K562 (cell line): ENCODE data around the gene CNTN4. TPM values are rescaled to one million over a fixed set of nuclear protein-coding genes. Genes with fewer than 3 reads are reported as not detected.

Source experiments
- ATAC-seq: fragments of 200-7000 bp; cut with Tn5 transposase; 3 replicates; pipeline ENCODE4 v1.9.1; 2020; ENCODE audit warnings: moderate library complexity
- BruUV-seq: library from RNA; stranded (reverse); fragments of 400-500 nt; replicated peaks from 2 replicates; lab custom pipeline; 2021; lab: Mats Ljungman, UMichigan
- CTCF ChIA-PET: fragments of 300-600 bp; formaldehyde crosslinking; extraction: SDS; loops from one replicate; lab custom pipeline; 2021; ENCODE audit warnings: low intra/inter-chr PET ratio; lab: Yijun Ruan, JAX
- POLR2A ChIA-PET: fragments of 300-600, 350-650 bp; sonication (Branson Sonifier 250); formaldehyde crosslinking; extraction: SDS; loops from one replicate; lab custom pipeline; 2021; ENCODE audit warnings: antibody characterized with exemption, inconsistent platforms; lab: Yijun Ruan, JAX
- DNase-seq, 4 experiments: peaks; one replicate each; pipeline versions ENCODE4 v3.0.0 to v3.0.0-alpha.2; 2011 to 2018; ENCODE audit warnings: low spot score in 3 of 4, mixed read lengths in 3 of 4; ENCODE audit errors: extremely low read depth in 1 of 4
- FAIRE-seq: peaks from 2 replicates; lab custom pipeline; 2011; peaks lifted over from hg19 to GRCh38; lab: Jason Lieb, UNC
- H2AFZ ChIP-seq: 2 replicates; pipeline ENCODE4 v1.6.0; 2011; ENCODE audit warnings: low read depth, low read length, control low read depth, inconsistent platforms
- H3K27ac ChIP-seq: fragments of 200-600 bp; 3 replicates; pipeline ENCODE4 v1.8.0; 2011; ENCODE audit warnings: low read depth, mild to moderate bottlenecking, control low read depth, inconsistent platforms, low read length, moderate library complexity, mixed read lengths; ENCODE audit errors: extremely low read depth
- H3K27me3 ChIP-seq, 2 experiments: fragments of 300-600 bp in 1 of 2; 2 replicates in 1 of 2; 3 replicates in 1 of 2; pipeline versions ENCODE4 v1.6.0 to v1.8.0; 2011; ENCODE audit warnings: inconsistent platforms in 2 of 2, low read length in 2 of 2, mild to moderate bottlenecking in 1 of 2, mixed read lengths in 1 of 2, moderate library complexity in 1 of 2; ENCODE audit not compliant: control insufficient read depth in 2 of 2, insufficient read depth in 2 of 2
- H3K36me3 ChIP-seq: fragments of 300-600 bp; 3 replicates; pipeline ENCODE4 v1.8.0; 2011; ENCODE audit warnings: mild to moderate bottlenecking, low read length, inconsistent platforms; ENCODE audit not compliant: control insufficient read depth, insufficient read depth
- H3K4me1 ChIP-seq, 2 experiments: fragments of 200-600 bp in 1 of 2; replicated peaks in 1 of 2; 2 replicates in 1 of 2; 3 replicates in 1 of 2; pipeline versions ENCODE4 v1.5.1 to v1.8.0; 2011; ENCODE audit warnings: inconsistent platforms in 2 of 2, low read length in 2 of 2, mild to moderate bottlenecking in 1 of 2, mixed read lengths in 1 of 2, moderate library complexity in 1 of 2; ENCODE audit not compliant: control insufficient read depth in 2 of 2, insufficient read depth in 2 of 2
- H3K4me2 ChIP-seq: 2 replicates; pipeline ENCODE4 v1.6.1; 2011; ENCODE audit warnings: low read length, control low read depth, inconsistent platforms, mixed read lengths; ENCODE audit not compliant: insufficient read depth
- H3K4me3 ChIP-seq: fragments of 200-600 bp; sonication (generic), shearing (Covaris generic); 2 replicates; pipeline ENCODE4 v1.5.1; 2016; ENCODE audit warnings: control low read depth, inconsistent platforms
- H3K79me2 ChIP-seq: fragments of 200-600 bp; 3 replicates; pipeline ENCODE4 v1.8.0; 2011; ENCODE audit warnings: low read length, inconsistent platforms; ENCODE audit not compliant: control insufficient read depth, insufficient read depth
- H3K9ac ChIP-seq, 2 experiments: 2 replicates each; pipeline versions ENCODE4 v1.6.0 to v1.6.1; 2011; ENCODE audit warnings: low read depth in 2 of 2, low read length in 2 of 2, control low read depth in 1 of 2, inconsistent platforms in 1 of 2, mild to moderate bottlenecking in 1 of 2, mixed read lengths in 1 of 2; ENCODE audit not compliant: insufficient read depth in 1 of 2
- H3K9me1 ChIP-seq: one replicate; pipeline ENCODE4 v1.6.0; 2011; ENCODE audit warnings: inconsistent platforms, mild to moderate bottlenecking, low read length, moderate library complexity; ENCODE audit not compliant: control insufficient read depth, insufficient read depth
- H3K9me3 ChIP-seq: replicated peaks from 2 replicates; pipeline ENCODE4 v1.5.1; 2011; ENCODE audit warnings: low read depth, low read length, inconsistent platforms; ENCODE audit not compliant: control insufficient read depth, insufficient read depth
- H4K20me1 ChIP-seq: replicated peaks from 2 replicates; pipeline ENCODE4 v1.6.1; 2011; ENCODE audit warnings: low read length, inconsistent platforms, mixed read lengths; ENCODE audit not compliant: control insufficient read depth, insufficient read depth
- KAT8 ChIP-seq: fragments of 450-650 bp; IDR thresholded peaks from 2 replicates; pipeline ENCODE4 v1.6.1; 2016; ENCODE audit warnings: low read depth, mild to moderate bottlenecking
- WGBS: fragments of 100-300 bp; shearing (Covaris generic); methylation state at CpG from one replicate; pipeline ENCODE4 v1.1.6; 2016; ENCODE audit warnings: low coverage, mixed read lengths; ENCODE audit not compliant: insufficient coverage; ENCODE audit errors: missing lambda C conversion rate; 5-methylcytosine and 5-hydroxymethylcytosine counted together
- in situ Hi-C: fragments of 300-500 bp; cut with MboI; formaldehyde crosslinking; loops from 4 replicates; pipeline ENCODE4 v1.15.0; 2018; ENCODE audit warnings: inconsistent platforms, mixed read lengths
- intact Hi-C: fragments of 100-400 bp; cut with micrococcal nuclease; formaldehyde crosslinking; loops from 2 replicates; pipeline ENCODE4 v1.14.2; 2022
- polyA plus RNA-seq, 8 experiments: library from polyadenylated mRNA; depleted of rRNA in 4 of 8; stranded (reverse) in 5 of 8; unstranded in 3 of 8; fragments of >200 nt; fragmentation: Nextera tagmentation in 2 of 8; fragmentation: Illumina TruSeq in 1 of 8; extraction: Ambion mirVana in 2 of 8; extraction: Trizol in 1 of 8; gene quantifications; 2 replicates each; pipeline versions ENCODE4 v1.2.1 to v1.2.3, GENCODE V29; 2011 to 2014; ENCODE audit warnings: inconsistent platforms in 1 of 8, missing spikeins in 1 of 8
- small RNA-seq: library from RNA; depleted of rRNA; stranded (forward); fragments of <200 nt; gene quantifications from one replicate; pipeline ENCODE3, GENCODE V24; 2014
- total RNA-seq, 7 experiments: library from RNA; depleted of rRNA in 6 of 7; stranded (reverse); fragments of >200 nt in 6 of 7; fragmentation: Illumina TruSeq in 2 of 7; extraction: Trizol in 2 of 7; gene quantifications; 2 replicates each; pipeline versions ENCODE4 v1.2.1 to v1.2.3, GENCODE V29; 2011 to 2021; ENCODE audit warnings: low replicate concordance in 1 of 7

The CNTN4 gene
- total and polyA plus RNA-seq, 9 of the 15 experiments (the other 6 are each of a cell fraction or from before 2014, with no cell fraction given), result not detected

DNA sequence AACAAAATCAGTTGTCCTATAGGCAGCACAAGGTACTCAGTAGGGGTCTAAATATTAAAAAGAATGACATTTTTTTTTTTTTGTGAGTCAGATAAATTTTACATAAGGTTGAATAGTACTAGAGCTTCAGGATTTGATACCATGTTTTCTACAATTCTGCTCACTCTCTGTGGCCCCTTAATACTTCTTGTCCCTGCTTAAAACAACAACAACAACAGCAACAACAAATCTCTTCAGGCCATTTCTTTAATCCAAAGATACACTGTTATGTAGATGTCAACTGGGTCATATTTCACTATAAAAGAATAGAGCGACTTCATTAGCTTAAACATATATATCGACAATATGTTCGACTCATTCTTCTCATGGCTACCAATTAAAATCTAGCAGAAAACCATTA, 1008.5 kb downstream of the CNTN4 start:
- DNase-seq, result no peak
- no peaks in the 10 kb centered on the region for H3K36me3 ChIP-seq
- no peaks in the 10 kb centered on the region for H4K20me1 ChIP-seq
- ATAC-seq, result no peak
- H3K4me3 ChIP-seq, result no peak overlapping the region
- peaks cover 5 to 8% of the 10 kb centered on the region in 2 experiments; a peak in 3 of 5 replicates for H3K27me3 ChIP-seq
- ChIA-PET CTCF (no interaction called here), POLR2A (no interaction called here)
- in situ Hi-C loops, result no loop called here
- FAIRE-seq, result no peak
- H3K4me1 ChIP-seq, result peaks cover 0 to 7% of the 10 kb centered on the region in 2 experiments; a peak in 2 of 5 replicates
- no peak for TF ChIP-seq KAT8
- H3K9ac ChIP-seq, result no peak overlapping the region
- no peak overlapping the region for H2AFZ ChIP-seq
- no peak overlapping the region for H3K4me2 ChIP-seq
- no TSS peak for BruUV-seq
- no peak overlapping the region for H3K27ac ChIP-seq
- intact Hi-C loops, result no loop called here
- WGBS, result 4% methylated on average over 3 of the region's 3 CpGs
- H3K9me3 ChIP-seq, result no peaks in the 10 kb centered on the region
- H3K79me2 ChIP-seq, result no peaks in the 10 kb centered on the region
- no peaks in the 10 kb centered on the region for H3K9me1 ChIP-seq

Small RNAs within 50 kb of the gene (small RNA-seq; reads per million reads assigned to genes)
- gene RF00416 (not detected), gene RN7SKP144 (not detected)
